ENCODE results near the gene CDC42EP4. TPM values are rescaled to one million over a fixed set of nuclear protein-coding genes. Genes with fewer than 3 reads are reported as not detected.

Gene CDC42EP4
- total and polyA plus RNA-seq, 10 of the 15 experiments (the other 5 are each of a cell fraction or from before 2014, with no cell fraction given), result 0.05 to 7.1 (median 2.7) TPM

- TF ChIP-seq ZNF207 (IDR thresholded peaks at IDR 0.05; ENCODE audit: borderline replicate concordance) (no peak), ELK1 (IDR thresholded peaks at IDR 0.05; ENCODE audit: low read depth, low read length) (no peak), YBX1 (IDR thresholded peaks at IDR 0.05) (no peak), NFIC (IDR thresholded peaks at IDR 0.05; ENCODE audit: low read depth, low read length) (no peak), RAD51 (IDR thresholded peaks at IDR 0.05) (no peak), CBX3 (IDR thresholded peaks at IDR 0.05; ENCODE audit: borderline replicate concordance, low read depth) (no peak), RB1 (IDR thresholded peaks at IDR 0.05; ENCODE audit: borderline replicate concordance) (no peak), NR2C1 (IDR thresholded peaks at IDR 0.05) (no peak), PML (IDR thresholded peaks at IDR 0.05; ENCODE audit: low read length) (no peak), ZNF622 (IDR thresholded peaks at IDR 0.05) (no peak), BCL11A (IDR thresholded peaks at IDR 0.05; ENCODE audit: low read depth, low read length) (no peak), PBX3 (IDR thresholded peaks at IDR 0.05; ENCODE audit: insufficient replicate concordance, low read depth, low read length) (no peak), NR2F1 (conservative IDR thresholded peaks at IDR 0.05) (peak; percentile 87), ZNF687 (IDR thresholded peaks at IDR 0.05) (no peak), HDAC2 (IDR thresholded peaks at IDR 0.05) (no peak), FOXM1 (IDR thresholded peaks at IDR 0.05; ENCODE audit: low read depth, low read length) (no peak), EZH2 (IDR thresholded peaks at IDR 0.05; ENCODE audit: borderline replicate concordance, control insufficient read depth, low read depth, low read length) (no peak), NRF1 (conservative IDR thresholded peaks at IDR 0.05; ENCODE audit: low read depth, low read length) (no peak), RELA (IDR thresholded peaks at IDR 0.05; ENCODE audit: borderline replicate concordance, partially characterized antibody) (no peak), CEBPB (IDR thresholded peaks at IDR 0.05; ENCODE audit: borderline replicate concordance in 1 of 2, low read depth in 2 of 2, low read length in 2 of 2) (no peak)
- TF ChIP-seq, protein P1, sequence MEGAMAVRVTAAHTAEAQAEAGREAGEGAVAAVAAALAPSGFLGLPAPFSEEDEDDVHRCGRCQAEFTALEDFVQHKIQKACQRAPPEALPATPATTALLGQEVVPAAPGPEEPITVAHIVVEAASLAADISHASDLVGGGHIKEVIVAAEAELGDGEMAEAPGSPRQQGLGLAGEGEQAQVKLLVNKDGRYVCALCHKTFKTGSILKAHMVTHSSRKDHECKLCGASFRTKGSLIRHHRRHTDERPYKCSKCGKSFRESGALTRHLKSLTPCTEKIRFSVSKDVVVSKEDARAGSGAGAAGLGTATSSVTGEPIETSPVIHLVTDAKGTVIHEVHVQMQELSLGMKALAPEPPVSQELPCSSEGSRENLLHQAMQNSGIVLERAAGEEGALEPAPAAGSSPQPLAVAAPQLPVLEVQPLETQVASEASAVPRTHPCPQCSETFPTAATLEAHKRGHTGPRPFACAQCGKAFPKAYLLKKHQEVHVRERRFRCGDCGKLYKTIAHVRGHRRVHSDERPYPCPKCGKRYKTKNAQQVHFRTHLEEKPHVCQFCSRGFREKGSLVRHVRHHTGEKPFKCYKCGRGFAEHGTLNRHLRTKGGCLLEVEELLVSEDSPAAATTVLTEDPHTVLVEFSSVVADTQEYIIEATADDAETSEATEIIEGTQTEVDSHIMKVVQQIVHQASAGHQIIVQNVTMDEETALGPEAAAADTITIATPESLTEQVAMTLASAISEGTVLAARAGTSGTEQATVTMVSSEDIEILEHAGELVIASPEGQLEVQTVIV (IDR thresholded peaks at IDR 0.05; ENCODE audit: borderline replicate concordance, partially characterized antibody), result no peak
Observed at GRCh38 chr17:73291260-73291801, 20.5 kb downstream of the CDC42EP4 start (continued).

Measured in GM12878 (cell line).